ENCODE measurements around the gene OR4D9. TPM values are rescaled to one million over a fixed set of nuclear protein-coding genes. Genes with fewer than 3 reads are reported as not detected.

Gene OR4D9
- total and polyA plus RNA-seq, 10 of the 15 experiments (the other 5 are each of a cell fraction or from before 2014, with no cell fraction given): not detected

DNA sequence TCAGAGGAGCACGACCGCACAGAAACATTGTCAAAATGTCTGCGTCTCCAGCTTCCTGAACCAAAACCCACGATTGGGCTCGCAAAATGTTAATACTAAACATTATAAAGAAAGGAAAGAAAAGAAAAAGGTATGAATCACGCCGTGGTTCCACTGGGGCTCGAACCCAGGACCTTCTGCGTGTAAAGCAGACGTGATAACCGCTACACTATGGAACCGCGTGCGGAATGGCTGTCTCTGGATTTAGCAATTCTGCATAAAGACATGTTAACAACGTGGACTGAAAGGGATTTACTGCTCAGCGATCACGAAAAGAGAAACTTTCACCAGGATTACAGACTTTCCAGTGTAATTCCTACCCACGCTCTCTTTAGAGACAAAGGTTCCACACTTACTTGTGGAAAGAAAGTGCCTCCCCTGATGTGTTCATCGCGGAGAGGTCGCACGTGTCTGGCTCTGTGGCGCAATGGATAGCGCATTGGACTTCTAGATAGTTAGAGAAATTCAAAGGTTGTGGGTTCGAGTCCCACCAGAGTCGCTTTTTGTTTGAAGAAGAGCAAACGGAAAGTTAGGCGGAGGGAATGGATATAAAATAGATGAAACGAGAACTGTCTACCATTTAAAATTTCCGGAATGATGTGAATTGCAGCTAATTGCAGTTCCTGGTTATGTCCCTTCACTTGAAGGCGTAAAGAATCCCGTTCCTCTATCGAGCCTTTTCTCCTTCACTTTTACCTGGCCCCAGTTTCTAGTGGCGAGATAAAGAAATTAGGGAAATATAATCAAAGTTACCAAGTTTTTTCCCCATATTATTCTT lies 39.7 kb downstream of the OR4D9 start (continued):
- TF ChIP-seq PML (IDR thresholded peaks at IDR 0.05; ENCODE audit: low read length) (peak; percentile 50; the same call in 1 of the 2 replicates), ZNF217 (IDR thresholded peaks at IDR 0.05) (peak; percentile 96), ATF7 (IDR thresholded peaks at IDR 0.05; ENCODE audit: low read depth) (0 out of 2 replicates have a peak, but pooled peaks have one; percentile 60), CHD4 (IDR thresholded peaks at IDR 0.05) (0 out of 2 replicates have a peak, but pooled peaks have one; percentile 19), NBN (IDR thresholded peaks at IDR 0.05) (0 out of 2 replicates have a peak, but pooled peaks have one; percentile 79), KLF5 (IDR thresholded peaks at IDR 0.05; ENCODE audit: partially characterized antibody) (peak; percentile 24), STAT3 (IDR thresholded peaks at IDR 0.05; ENCODE audit: low read depth, low read length) (peak; percentile 43; the same call in 1 of the 2 replicates), IKZF2 (IDR thresholded peaks at IDR 0.05) (peak; percentile 82 to 87), GATAD2B (conservative IDR thresholded peaks at IDR 0.05; ENCODE audit: low read depth) (0 out of 2 replicates have a peak, but pooled peaks have one; percentile 4), YY1 (IDR thresholded peaks at IDR 0.05; ENCODE audit: low read depth, low read length) (peak; percentile 86), STAT1 (conservative IDR thresholded peaks at IDR 0.05) (peak; percentile 52; the same call in 1 of the 2 replicates), MEF2B (IDR thresholded peaks at IDR 0.05; ENCODE audit: partially characterized antibody, poor library complexity, severe bottlenecking) (peak; percentile 18), USF1 (IDR thresholded peaks at IDR 0.05; ENCODE audit: borderline replicate concordance, extremely low read length, insufficient read depth, low read depth, low read length) (no peak), TAF1 (IDR thresholded peaks at IDR 0.05; ENCODE audit: borderline replicate concordance, low read depth, low read length) (no peak), SMAD1 (IDR thresholded peaks at IDR 0.05; ENCODE audit: low read depth, partially characterized antibody) (peak; percentile 23), CBX5 (IDR thresholded peaks at IDR 0.05; ENCODE audit: low read depth) (0 out of 2 replicates have a peak, but pooled peaks have one; percentile 19), SMC3 (IDR thresholded peaks at IDR 0.05; ENCODE audit: borderline replicate concordance, low read length) (no peak), POU2F2 (IDR thresholded peaks at IDR 0.05; ENCODE audit: borderline replicate concordance, low read depth, low read length) (peak; percentile 25; the same call in 1 of the 3 replicates), RB1 (IDR thresholded peaks at IDR 0.05; ENCODE audit: borderline replicate concordance) (peak; percentile 44; the same call in 1 of the 2 replicates), MXI1 (IDR thresholded peaks at IDR 0.05; ENCODE audit: low read depth, low read length) (peak; percentile 85), IRF4 (IDR thresholded peaks at IDR 0.05; ENCODE audit: low read depth, low read length) (peak; percentile 41; the same call in 1 of the 2 replicates), TARDBP (IDR thresholded peaks at IDR 0.05; ENCODE audit: borderline replicate concordance) (peak; percentile 69; the same call in 1 of the 2 replicates), TBL1XR1 (IDR thresholded peaks at IDR 0.05; ENCODE audit: low read depth, low read length) (peak; percentile 61), RAD51 (IDR thresholded peaks at IDR 0.05) (peak; percentile 56; the same call in 1 of the 2 replicates)
- TF ChIP-seq, protein P1, sequence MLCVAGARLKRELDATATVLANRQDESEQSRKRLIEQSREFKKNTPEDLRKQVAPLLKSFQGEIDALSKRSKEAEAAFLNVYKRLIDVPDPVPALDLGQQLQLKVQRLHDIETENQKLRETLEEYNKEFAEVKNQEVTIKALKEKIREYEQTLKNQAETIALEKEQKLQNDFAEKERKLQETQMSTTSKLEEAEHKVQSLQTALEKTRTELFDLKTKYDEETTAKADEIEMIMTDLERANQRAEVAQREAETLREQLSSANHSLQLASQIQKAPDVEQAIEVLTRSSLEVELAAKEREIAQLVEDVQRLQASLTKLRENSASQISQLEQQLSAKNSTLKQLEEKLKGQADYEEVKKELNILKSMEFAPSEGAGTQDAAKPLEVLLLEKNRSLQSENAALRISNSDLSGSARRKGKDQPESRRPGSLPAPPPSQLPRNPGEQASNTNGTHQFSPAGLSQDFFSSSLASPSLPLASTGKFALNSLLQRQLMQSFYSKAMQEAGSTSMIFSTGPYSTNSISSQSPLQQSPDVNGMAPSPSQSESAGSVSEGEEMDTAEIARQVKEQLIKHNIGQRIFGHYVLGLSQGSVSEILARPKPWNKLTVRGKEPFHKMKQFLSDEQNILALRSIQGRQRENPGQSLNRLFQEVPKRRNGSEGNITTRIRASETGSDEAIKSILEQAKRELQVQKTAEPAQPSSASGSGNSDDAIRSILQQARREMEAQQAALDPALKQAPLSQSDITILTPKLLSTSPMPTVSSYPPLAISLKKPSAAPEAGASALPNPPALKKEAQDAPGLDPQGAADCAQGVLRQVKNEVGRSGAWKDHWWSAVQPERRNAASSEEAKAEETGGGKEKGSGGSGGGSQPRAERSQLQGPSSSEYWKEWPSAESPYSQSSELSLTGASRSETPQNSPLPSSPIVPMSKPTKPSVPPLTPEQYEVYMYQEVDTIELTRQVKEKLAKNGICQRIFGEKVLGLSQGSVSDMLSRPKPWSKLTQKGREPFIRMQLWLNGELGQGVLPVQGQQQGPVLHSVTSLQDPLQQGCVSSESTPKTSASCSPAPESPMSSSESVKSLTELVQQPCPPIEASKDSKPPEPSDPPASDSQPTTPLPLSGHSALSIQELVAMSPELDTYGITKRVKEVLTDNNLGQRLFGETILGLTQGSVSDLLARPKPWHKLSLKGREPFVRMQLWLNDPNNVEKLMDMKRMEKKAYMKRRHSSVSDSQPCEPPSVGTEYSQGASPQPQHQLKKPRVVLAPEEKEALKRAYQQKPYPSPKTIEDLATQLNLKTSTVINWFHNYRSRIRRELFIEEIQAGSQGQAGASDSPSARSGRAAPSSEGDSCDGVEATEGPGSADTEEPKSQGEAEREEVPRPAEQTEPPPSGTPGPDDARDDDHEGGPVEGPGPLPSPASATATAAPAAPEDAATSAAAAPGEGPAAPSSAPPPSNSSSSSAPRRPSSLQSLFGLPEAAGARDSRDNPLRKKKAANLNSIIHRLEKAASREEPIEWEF (IDR thresholded peaks at IDR 0.05; ENCODE audit: insufficient replicate concordance, low read depth, low read length): no peak

Measured in GM12878 (cell line).